ENCODE data around the gene CYP27C1.
"Not testable (repeated sequence)": the region's sequence is repeated elsewhere in the genome, so short reads cannot be mapped to it uniquely, and the experiment has no call there.

Gene CYP27C1

DNA sequence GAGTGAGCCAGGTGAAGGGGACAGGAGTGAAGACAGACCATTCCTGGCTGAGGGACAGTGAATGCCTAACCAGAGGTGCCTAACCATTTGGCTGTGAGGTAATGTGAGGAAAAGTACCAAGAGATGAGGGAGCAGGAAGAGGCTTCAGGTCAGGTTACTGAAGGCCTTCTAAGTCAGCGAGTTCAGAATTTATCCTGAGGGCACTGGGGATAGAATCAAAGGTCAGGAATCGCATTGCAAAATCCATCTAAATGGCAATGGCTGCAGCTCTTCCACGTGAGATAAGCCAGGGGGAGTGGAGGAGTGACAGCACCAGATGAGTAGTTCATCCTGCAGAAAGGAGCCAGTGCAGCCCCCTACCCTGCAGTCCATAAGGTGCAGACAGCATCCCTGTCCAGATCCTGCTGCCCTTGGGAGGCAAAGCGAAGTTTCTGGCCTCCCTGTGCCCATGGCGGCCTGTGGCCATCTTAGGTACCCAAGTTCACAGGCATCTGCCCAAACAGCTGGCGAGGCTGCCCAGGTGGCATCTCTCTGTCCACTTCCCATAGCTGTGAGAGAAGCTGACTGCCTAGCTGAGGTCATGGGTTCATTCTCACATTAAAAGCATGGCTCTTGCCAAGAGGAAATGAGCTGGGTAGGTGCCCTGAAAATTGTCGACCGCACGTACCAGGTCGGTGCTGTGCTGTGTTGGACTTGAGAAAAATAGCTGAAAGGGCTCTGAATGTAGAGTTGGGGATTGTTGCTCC lies 49.5 kb downstream of the CYP27C1 start:
- DNase-seq (ENCODE audit: low spot score): no peak

DNA sequence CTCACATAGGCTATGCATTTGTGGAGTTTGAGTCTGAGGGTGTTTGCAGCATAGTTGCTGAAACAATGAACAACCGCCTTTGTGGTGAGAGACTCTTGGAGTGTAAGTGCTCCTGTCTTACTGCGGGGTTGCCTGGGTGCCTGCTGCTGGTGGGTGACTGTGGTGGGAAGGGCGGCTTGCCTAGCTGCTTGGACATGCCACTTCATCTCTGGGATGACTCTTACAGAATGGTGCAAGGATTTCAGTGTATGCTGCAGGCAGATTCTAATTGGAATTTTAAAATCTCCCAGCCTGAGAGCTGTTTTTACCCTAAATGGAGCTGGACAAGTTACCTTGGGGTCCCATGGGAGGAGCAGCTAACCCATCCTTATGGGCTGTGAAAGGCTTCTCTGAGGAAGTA lies 50.1 kb downstream of the CYP27C1 start:
- DNase-seq (ENCODE audit: low spot score): no peak

DNA sequence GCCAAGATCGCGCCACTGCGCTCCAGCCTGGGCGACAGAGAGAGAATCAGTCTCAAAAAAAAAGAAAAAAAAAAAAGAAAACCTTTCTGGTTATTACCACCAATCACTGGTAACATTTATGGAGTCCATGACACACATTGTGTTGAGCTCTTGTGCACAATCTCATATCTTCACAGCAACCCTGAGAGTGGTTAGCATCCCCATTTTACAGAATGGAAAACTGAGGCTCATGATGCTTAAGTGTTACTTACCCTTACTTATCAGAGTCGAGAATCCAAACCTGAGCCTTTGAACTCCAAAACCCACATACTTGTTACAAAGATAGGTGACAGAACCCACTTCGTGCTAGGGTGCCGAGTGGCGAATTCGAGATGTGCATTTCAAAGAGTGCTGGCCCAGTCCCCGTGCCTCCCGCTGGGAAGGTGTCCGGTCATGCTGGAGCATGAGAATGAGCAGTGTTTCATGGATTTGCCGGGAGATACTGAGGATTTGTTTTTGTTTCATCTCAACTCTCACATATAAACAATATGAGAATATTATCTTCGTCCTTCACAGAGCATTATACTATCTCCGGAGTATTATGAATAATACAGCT lies 50.9 kb downstream of the CYP27C1 start:
- no peak for DNase-seq (ENCODE audit: low spot score)

DNA sequence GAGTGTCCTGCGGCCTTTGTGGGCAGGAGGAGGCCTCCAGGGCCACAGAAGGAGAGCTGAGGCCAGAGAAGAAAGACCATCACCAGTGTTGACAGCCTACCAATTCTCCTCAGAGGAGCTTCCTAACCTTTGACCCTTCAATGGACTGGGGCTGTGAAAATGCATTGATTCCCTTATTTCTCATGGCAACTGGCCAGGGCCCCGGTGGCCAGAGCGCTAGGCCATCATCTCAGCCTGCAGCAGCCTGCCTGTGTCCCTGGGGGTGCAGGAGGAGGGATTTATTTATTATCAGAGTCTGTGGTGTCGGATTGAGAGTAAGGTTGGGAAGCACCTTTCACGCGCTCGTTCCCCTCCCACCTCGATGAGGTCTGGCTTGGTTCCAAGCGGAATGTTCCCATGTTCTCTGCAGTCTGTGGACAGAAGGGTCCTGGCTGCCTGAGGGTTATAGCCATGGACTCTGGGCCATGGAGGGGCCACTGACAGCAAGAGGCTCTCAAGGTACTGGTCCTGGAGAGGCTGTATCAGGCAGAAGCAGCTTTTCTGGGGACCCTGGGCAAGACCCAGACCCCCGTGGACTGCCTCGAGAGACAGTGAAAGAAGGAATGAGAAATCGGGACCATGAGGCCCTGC lies 53.8 kb downstream of the CYP27C1 start:
- DNase-seq (ENCODE audit: low spot score): peak; percentile 36

DNA sequence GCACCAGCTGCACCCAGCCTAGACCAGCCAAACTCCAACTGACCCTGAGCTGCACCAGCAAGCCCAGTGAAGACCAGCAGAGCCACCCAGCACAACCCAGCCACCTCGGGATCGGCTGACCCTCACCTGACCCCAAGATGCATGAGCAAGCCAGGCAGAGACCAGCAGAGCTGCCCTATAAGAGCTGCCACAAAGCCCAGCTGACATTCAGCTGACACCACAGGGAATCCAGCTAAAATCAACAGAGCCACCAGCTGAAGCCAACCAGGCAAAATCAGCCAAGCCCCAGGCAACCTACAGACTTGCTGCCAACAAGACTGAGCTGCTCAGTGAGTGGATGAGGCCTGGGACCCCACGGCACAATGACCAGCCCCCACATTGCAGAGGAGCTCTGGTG lies 54.6 kb downstream of the CYP27C1 start:
- no peak for DNase-seq (ENCODE audit: low spot score)

DNA sequence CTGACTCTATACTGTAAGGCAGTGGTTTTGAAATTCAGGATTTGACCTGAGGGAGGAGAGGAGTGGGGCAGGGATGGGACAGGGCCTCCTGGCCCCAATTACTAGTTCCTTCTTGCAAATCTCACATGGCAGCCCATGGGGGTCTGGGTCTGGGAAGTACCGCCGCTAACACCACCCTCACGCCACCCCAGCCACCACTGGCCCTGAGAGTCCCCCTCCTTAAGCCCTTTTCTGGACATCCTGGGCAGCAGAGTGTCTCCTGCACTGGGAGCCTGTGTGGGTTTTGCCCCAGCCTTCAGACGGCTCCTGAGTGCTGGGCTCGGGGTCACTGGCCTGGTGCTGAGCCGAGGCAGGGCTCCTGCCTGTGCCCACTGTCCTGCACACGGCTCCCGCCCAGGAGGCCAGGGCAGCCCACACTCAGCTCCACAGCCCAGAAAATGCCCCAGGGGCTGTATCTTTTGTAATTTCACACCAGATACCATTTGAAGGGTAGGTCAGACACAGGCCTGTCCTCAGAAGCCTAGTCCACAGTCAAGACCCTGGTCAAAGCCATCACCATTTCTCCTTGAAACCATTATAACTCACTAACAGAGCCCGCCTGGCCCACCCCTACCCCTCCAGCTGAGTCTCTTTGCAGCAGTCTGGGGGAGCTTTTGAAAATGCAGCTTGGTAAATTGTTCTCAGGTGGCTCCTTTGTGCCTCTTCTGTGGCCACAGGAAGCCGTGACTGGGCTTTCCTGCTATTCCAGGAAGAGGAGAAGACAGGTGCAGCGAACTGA lies 55.1 kb downstream of the CYP27C1 start:
- no peak for DNase-seq (ENCODE audit: low spot score)

DNA sequence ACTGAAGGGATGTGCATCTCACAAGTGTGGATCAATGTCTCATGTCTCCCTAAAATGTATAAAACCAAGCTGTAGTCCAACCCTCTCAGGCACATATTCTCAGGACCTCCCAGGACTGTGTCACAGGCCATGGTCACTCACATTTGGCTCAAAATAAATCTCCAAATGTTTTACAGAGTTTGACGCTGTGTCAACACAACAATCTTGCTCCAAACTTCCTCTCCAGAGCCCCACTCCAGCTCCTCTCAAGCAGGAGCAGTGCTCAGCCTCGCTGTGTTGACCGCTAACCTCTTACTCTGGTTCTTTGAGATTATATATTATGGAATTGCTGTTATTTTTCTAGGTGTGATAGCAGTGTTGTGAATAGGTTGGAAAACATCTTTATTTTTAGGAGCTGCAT lies 56.2 kb downstream of the CYP27C1 start:
- DNase-seq (ENCODE audit: low spot score): no peak

DNA sequence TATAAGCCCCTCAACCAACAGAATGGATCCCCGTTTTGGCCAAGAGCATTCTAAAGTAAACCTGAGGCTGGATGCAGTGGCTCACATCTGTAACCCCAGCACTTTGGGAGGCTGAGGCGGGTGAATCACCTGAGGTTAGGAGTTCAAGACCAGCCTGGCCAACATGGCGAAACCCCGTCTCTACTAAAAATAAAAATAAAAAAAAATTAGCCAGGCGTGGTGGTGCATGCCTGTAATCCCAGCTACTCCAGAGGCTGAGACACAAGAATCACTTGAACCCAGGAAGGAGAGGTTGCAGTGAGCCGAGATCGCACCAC lies 57.1 kb downstream of the CYP27C1 start:
- DNase-seq (ENCODE audit: low spot score): not testable (repeated sequence)

DNA sequence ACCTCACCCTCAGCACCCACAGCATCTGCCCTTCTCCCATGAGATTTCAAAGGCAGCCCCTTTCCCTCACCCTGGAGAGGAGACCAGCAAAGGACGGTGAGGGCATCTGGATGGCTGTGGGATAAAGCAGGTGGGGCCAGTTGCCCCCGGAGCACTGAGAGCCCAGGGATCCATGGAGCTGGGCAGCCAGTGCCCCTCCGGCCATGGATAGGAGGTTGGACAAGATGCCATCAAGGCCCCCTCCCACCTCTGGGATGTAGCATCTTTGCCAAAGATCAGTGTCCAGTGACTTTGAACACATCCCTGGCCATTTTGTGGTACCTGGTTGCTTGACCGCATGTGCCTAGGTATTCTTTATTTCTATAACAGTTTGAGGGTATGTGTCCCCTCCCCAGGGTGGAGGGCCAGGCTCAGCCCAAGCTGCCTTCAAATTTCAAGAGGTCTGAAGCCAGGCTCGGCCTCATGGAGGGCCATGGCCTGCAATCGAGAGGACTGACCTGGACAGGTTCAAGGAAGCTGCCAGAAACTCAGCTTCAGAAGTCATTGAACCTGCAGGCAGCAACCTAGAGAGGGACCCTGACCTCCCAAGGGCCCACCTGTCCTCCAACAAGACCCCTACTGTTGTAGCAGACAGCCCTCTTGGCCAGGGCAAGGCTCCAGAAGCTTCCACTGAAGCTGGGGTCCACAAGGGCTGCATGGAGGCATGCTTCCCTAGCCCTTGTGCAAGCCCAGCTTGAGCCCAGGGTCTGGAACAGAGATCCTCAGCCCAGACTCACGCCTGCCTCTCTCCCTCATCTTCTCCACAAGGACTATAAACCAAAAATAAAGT lies 57.6 kb downstream of the CYP27C1 start:
- DNase-seq (ENCODE audit: low spot score): no peak

DNA sequence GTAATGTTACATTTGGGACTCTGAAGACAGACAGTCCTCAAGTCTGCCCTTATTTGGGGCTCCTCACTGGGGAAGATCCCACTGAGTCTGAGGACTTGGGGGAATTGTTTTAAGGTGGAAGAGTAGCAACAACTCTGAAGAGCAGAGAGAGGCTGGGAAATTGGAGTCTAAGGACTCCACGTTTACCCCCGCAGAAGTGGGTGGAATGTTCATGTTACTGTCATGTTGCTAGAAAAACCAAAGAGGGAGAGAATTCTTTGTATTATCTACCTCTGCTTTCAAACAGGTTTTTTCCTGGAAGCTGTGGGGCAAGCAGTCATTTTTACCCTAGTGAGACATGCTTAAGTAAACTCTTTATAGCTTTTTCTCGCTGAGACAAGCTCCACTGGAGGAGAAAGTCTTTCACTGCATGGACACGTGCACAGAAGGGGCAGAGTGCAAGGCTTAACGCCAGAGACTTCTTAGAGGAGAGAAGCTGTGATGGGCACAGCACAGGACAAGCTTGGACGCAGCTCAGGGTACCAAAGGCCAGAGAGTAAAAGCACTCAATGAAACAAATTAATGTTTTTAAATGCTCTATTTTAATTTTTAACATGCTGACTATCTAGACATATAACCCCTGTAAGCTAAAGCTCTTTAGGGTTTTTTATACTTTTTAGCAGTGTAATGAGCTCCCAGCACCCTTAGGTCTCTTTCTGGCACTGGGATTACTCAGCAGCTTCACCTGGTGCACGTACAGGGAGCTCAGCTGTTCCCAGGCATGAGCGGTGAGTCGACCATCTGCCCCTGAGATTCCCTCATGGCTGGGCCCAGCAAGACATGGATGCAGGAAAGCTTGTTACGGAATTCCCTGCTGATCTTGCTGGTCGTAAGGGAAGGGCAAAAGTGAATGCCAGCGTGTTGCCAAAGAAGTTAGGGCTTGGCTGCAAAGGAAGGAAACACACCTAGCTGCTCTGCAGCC lies 58.6 kb downstream of the CYP27C1 start:
- DNase-seq (ENCODE audit: low spot score): no peak

DNA sequence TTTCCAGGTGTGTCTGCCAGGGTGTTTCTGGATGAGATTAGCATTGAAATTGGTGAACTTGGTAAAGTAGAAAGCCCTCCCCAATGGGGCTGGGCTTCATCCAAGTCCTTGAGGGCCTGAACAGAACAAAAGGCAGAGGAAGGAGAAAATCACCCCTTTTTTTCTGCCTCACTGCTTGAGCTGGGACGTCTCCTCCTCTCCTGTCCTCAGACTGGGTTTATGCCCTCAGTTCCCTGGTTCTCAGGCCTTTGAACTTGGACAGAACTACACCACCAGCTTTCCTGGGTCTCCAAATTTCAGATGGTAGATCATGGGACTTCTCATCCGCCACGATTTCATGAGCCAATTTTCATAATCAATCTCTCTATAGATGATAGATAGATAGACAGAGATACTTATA lies 59.4 kb downstream of the CYP27C1 start:
- DNase-seq (ENCODE audit: low spot score): no peak

DNA sequence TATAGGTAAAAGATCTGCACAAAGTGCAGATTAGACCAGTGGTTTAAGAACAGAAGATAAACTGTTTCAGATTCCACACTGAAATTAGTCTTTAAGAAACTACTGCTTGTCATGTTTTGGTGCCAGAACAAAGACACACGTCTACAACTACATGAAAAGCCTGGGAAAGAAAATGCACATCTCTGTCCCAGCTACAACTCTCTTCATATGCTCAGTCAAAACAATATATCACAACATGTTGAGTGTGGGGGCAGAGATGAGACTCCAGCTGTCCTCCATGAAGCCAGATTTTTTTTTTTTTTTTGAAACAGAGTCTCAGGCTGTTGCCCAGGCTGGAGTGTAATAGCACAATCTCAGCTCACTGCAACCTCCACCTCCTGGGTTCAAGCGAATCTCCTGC lies 60.6 kb downstream of the CYP27C1 start:
- DNase-seq (ENCODE audit: low spot score): no peak

DNA sequence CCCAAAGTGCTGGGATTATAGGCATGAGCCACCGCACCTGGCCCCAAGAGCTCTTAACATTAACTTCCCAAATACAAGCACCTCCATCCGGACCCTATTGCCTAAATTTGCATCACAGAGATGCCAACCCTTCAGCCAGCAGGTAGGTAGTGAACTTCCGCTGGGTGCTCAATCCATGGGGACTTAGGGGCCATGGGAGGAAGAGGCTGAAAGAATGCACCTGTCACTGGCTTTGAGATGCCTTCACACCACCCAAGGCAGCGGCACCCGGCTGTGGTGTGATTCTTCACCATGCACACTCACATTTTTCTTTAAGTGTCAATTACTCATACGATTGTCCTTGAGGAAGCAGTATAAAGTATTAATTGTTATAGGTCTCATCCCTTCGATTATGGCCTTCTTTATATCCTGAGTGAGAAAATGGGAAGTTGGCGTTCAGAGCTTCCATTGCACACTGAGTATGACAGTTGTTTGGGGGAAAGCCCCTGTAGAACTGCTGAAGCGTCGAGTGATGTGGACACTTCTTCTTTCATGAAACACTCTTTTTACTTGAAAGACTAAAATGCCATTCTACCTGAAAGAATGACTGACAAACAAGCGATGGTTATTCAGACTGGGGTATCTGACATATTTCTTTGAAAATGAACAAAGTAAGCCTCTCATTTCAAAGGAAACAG lies 61.3 kb downstream of the CYP27C1 start:
- no peak for DNase-seq (ENCODE audit: low spot score)

DNA sequence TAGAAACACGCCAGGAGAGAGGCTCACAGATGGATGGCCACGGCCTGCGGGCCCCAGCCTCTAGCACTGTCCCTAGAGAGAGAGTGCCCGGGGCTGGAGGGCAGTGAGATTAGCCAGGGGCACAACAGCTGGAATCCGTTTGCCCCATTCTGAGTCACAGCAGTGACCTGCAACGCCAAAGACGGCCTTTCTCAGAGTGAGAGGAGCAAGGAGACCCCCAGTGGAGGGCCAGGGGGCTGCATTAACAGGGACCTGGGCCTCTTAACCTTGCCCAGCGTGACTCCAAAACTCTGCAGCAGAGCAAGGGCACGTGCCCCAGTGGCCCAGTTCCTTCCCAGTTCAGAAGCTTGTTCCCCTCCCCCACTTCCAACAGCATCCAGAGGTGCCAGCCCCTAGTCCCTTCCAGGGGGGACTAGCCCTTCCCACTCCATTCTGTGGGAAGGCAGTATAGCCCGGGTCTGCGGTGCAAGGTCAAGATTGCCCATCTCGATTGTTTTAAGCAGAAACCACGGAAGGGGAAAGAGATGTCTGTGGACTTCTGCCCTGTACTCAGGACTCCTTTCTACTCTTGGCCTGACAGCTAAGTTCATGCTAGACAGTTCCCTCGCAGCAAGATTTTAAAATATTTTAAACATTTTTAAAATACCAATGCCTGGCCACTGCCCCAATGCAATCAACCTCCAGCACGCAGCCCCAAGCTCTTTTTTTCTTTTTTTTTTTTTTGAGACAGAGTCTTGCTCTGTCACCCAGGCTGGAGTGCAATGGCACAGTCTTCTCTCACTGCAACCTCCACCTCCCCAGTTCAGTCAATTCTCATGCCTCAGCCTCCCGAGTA lies 62.2 kb downstream of the CYP27C1 start:
- DNase-seq (ENCODE audit: low spot score): no peak

DNA sequence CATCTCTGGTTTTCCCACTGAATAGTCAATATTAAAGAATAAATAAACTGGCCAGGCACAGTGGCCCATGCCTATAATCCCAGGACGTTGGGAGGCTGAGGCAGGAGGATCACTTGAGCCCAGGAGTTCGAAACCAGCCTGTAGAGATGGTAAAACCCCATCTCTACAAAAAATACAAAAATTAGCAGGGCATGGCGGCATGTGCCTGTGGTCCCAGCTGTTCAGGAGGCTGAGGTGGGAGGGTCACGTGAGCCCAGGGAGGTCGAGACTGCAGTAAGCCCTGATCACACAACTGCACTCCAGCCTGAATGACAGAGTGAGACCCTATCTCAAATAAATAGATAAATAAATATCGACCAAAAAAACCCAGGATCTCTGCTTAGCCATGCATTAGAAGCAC lies 63.0 kb downstream of the CYP27C1 start:
- no peak for DNase-seq (ENCODE audit: low spot score)

DNA sequence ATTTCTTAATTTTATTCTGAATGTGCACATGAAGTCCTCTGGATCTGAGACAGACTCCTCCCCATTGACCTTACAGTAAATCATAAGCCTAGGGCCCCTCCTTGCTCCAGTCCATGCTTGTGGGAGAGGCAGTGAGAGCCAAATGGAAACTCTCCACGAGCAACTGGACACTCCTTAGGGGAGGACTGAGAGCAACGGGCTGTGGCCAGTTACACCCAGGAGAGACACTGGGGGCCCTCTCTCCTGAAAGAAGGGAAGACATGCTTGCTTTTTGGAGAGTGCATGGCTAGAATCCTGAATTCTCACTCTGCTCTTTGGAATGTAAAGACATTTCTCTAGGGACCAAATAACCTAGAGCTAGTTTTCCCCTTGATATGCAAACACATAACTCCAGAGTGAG lies 64.2 kb downstream of the CYP27C1 start:
- DNase-seq (ENCODE audit: low spot score): no peak

DNA sequence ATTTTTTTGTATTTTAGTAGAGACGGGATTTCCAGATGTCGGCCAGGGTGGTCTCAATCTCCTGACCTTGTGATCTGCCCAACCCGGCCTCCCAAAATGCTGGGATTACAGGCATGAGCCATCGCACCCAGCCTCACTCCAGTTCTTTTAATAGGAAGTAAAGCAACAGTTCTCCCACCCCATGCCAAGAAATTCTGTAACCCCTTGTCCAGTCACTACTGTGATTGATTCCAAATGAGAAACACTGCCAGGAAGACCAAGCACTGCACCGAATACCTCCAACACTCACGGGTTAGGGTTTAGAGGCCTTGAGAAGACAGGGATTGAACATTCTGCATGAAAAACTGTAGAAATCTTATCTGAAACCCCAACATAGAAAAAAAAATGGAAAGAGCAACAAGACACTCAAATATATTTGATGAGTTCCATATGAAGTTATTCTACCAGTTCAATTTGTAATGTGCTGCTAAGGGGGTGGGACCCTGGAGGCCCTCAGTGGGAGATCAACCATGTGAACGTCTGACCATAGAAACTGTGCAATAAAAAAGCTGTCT lies 65.0 kb downstream of the CYP27C1 start:
- no peak for DNase-seq (ENCODE audit: low spot score)

DNA sequence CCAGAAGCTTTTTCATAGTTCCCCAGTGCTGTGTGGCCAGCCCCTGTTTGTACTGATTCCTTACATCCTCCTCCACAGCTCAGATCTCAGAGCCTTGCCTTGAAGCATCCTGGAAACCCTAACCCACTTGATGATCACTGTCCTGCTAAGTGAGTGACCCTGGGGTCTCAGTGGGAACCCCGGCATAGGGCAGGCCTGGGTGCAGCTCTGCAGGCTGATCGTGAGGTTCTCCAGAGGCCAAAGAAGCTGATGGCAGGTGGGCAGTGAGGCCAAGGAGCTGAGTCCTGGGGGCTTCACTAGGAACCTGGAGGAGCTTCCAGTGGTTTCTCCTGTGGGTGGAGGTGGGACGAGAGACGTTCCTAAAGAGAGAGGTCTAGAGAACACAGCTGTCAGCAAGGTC lies 65.7 kb downstream of the CYP27C1 start:
- DNase-seq (ENCODE audit: low spot score): no peak

DNA sequence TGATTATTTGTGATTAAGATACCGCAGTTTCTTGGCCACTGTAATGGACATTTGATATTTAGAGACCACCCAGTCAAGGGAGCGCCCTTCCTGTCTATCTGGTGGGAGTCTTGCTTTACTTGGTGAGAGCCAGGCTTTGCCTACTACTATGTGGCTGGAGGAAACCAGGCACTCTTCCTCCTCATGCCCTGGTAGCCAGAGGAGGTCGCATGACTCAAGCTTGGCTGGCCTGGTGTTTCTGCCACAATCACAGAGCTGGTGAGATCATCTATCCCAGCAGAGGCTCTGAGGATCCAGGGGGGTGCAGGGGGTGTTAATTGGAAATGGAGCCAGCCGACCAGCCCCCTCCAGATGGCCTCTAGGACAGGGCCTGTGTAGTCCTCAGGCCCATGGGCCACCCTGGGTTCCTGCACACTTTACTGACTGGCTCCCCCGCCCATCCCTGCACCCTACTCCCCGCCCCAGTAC lies 66.4 kb downstream of the CYP27C1 start:
- no peak for DNase-seq (ENCODE audit: low spot score)
